ENCODE data around the gene CNKSR3. TPM values are rescaled to one million over a fixed set of nuclear protein-coding genes. Genes with fewer than 3 reads are reported as not detected.

The CNKSR3 gene
- total RNA-seq, 1 donor from 2014 or later = 2.0 TPM

DNA sequence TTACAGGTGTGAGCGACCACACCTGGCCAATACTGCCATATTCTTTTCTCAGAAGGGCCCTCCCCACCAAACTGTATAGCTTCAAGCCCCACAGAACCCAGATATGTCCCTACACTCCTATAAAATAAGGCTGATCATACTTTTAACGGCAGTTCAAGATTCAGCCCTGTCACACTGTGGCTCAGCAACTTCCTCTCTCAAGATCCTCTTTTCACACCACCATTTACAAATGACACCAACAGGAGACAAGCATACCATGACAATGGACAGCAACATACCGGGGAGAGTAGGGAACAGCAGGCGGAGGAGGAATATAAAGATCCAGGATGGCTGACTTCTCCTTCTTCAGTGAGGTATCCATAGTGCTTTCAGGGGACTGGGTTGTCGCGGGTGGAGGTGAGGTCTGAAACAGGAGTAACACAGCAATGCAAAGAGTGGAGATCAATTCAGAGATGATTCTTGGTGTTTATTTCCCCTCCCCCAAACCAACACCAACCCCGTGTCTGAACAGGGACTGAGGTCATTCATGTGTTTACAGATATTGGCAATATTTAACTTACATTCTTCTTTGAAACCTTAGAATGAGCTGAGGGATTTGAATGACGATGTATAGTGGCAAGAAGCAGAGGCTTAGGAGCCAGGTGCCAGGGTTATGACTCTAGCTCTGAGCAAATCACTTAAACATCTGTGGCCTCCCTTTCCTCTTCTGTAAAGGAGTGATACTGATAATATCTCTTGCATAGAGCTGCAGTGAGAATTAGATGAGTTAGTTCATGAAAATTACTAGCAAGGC lies 96.3 kb downstream of the CNKSR3 start:
- DNase-seq = no peak
- Mint-ChIP-seq H3K27me3 (ENCODE audit: unreplicated experiment) (peaks cover 1% of the 10 kb centered on the region), H3K4me3 (ENCODE audit: unreplicated experiment) (no peak overlapping the region), H3K36me3 (ENCODE audit: unreplicated experiment) (no peaks in the 10 kb centered on the region), H3K4me1 (ENCODE audit: low read depth, unreplicated experiment) (no peaks in the 10 kb centered on the region), H3K27ac (ENCODE audit: unreplicated experiment) (no peak overlapping the region), H3K9me3 (ENCODE audit: unreplicated experiment) (peaks cover 3% of the 10 kb centered on the region)
- TF ChIP-seq, protein P1, sequence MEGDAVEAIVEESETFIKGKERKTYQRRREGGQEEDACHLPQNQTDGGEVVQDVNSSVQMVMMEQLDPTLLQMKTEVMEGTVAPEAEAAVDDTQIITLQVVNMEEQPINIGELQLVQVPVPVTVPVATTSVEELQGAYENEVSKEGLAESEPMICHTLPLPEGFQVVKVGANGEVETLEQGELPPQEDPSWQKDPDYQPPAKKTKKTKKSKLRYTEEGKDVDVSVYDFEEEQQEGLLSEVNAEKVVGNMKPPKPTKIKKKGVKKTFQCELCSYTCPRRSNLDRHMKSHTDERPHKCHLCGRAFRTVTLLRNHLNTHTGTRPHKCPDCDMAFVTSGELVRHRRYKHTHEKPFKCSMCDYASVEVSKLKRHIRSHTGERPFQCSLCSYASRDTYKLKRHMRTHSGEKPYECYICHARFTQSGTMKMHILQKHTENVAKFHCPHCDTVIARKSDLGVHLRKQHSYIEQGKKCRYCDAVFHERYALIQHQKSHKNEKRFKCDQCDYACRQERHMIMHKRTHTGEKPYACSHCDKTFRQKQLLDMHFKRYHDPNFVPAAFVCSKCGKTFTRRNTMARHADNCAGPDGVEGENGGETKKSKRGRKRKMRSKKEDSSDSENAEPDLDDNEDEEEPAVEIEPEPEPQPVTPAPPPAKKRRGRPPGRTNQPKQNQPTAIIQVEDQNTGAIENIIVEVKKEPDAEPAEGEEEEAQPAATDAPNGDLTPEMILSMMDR (IDR thresholded peaks at IDR 0.05; ENCODE audit: partially characterized antibody, unreplicated experiment) = no peak

DNA sequence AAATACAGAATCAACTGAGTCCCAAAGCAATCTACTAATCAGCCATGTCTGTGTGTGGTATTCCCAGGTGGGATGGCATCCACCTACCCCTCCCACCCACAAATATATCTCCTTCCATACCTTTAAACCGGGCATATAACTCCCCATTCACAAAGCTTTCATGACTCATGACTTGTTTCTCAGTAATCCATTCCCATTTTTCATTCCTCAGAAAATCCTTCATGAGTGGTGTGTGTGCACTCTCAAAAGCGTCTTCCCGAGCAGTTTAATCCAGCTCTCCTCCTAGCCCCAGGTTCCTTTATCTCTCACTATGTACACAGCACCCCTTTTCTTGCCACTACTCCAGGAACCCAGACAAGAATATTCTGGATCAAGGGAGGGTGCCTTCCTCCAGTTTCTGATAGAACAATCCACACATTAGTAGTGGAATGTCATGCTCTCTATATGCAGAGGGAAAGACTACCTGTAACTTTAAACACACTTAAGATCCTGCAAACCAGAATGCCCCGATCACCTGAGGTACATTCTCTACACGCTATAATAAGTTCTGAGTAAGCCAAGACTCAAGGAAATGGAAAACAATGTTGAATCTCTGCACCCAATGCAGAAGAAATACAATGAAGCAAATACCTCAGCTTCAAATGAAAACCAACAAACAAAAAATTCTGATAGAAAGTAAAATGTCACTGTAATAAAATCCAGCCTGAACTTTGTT lies 98.2 kb downstream of the CNKSR3 start:
- Mint-ChIP-seq H3K27me3 (ENCODE audit: unreplicated experiment) (no peaks in the 10 kb centered on the region), H3K27ac (ENCODE audit: unreplicated experiment) (no peak overlapping the region), H3K36me3 (ENCODE audit: unreplicated experiment) (no peaks in the 10 kb centered on the region), H3K9me3 (ENCODE audit: unreplicated experiment) (no peaks in the 10 kb centered on the region), H3K4me3 (ENCODE audit: unreplicated experiment) (no peak overlapping the region), H3K4me1 (ENCODE audit: low read depth, unreplicated experiment) (no peaks in the 10 kb centered on the region)
- no peak for DNase-seq
- TF ChIP-seq, protein P1 (IDR thresholded peaks at IDR 0.05; ENCODE audit: partially characterized antibody, unreplicated experiment) = no peak

DNA sequence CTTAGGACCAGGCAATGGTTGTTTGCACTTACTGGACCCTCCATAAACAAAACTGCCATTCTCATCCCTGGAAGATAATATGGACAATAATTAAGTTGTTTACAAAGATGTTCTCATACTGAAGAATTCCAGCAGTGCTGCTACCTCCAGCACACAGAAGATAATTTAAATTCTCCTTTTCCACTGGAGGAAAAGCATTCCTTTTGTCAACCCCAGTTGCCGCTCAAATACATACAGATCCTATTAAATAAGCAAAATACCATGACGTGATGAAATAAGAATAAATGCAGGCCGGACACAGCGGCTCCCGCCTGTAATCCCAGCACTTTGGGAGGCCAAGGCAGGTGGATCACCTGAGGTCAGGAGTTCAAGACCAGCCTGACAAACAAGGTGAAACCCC lies 99.4 kb downstream of the CNKSR3 start:
- H3K4me3 Mint-ChIP-seq (ENCODE audit: unreplicated experiment) = no peak overlapping the region
- H3K27ac Mint-ChIP-seq (ENCODE audit: unreplicated experiment) = no peak overlapping the region
- H3K4me1 Mint-ChIP-seq (ENCODE audit: low read depth, unreplicated experiment) = no peaks in the 10 kb centered on the region
- DNase-seq = no peak
- TF ChIP-seq, protein P1 (IDR thresholded peaks at IDR 0.05; ENCODE audit: partially characterized antibody, unreplicated experiment) = no peak
- H3K36me3 Mint-ChIP-seq (ENCODE audit: unreplicated experiment) = no peaks in the 10 kb centered on the region
- H3K9me3 Mint-ChIP-seq (ENCODE audit: unreplicated experiment) = no peaks in the 10 kb centered on the region
- no peaks in the 10 kb centered on the region for H3K27me3 Mint-ChIP-seq (ENCODE audit: unreplicated experiment)

DNA sequence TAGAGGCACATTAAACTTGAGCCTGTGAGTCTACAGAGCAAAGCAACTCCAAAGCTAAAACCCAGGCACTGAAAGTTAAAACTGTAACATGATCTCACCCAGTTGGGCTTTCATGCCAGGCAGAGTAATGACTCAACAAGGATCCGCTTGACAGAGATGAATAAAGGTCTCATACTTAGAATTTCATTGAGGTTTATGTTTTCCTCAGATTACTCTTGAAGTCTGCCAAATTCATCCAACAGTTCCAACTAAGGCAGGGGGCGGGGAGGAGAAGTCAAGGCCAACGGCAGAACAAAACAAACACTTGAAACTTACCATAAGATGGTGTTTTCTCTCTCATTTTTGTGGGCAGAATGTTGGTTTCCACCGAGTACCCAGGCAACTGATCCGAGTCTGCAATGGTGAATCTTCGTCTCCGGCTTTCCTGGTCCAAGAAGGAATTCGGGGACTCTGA lies 99.8 kb downstream of the CNKSR3 start:
- no peak for DNase-seq
- Mint-ChIP-seq H3K4me1 (ENCODE audit: low read depth, unreplicated experiment) (no peaks in the 10 kb centered on the region), H3K9me3 (ENCODE audit: unreplicated experiment) (peaks cover 2% of the 10 kb centered on the region), H3K36me3 (ENCODE audit: unreplicated experiment) (no peaks in the 10 kb centered on the region), H3K27me3 (ENCODE audit: unreplicated experiment) (no peaks in the 10 kb centered on the region), H3K27ac (ENCODE audit: unreplicated experiment) (no peak overlapping the region), H3K4me3 (ENCODE audit: unreplicated experiment) (no peak overlapping the region)
- TF ChIP-seq, protein P1 (IDR thresholded peaks at IDR 0.05; ENCODE audit: partially characterized antibody, unreplicated experiment) = no peak

Data from glutamatergic neuron (in vitro differentiated cells).